HepG2 (cell line): ENCODE data around the gene SLC5A10. TPM values are rescaled to one million over a fixed set of nuclear protein-coding genes. Genes with fewer than 3 reads are reported as not detected.
"Not testable (repeated sequence)": the region's sequence is repeated elsewhere in the genome, so short reads cannot be mapped to it uniquely, and the experiment has no call there.

Experiments
- ATAC-seq: fragments of 200-7000 bp; cut with Tn5 transposase; 3 replicates; pipeline ENCODE4 v1.9.1; 2020; ENCODE audit warnings: mild to moderate bottlenecking, moderate library complexity
- BruUV-seq: library from RNA; stranded (reverse); fragments of 400-500 nt; replicated peaks from 2 replicates; lab custom pipeline; 2021; lab: Mats Ljungman, UMichigan
- CTCF ChIA-PET: fragments of 300-600 bp; formaldehyde crosslinking; extraction: SDS; loops from one replicate; lab custom pipeline; 2021; ENCODE audit warnings: low total read pairs, inconsistent platforms, low intra/inter-chr PET ratio; lab: Yijun Ruan, JAX
- POLR2A ChIA-PET: fragments of 350-600 bp; sonication (Branson Sonifier 250); formaldehyde crosslinking; loops from one replicate; lab custom pipeline; 2020; ENCODE audit warnings: antibody characterized with exemption, inconsistent platforms; lab: Yijun Ruan, JAX
- DNase-seq: peaks from one replicate; pipeline ENCODE4 v3.0.0-alpha.2; 2015; ENCODE audit warnings: low spot score
- FAIRE-seq: peaks from 3 replicates; lab custom pipeline; 2011; peaks lifted over from hg19 to GRCh38; lab: Jason Lieb, UNC
- H2AFZ ChIP-seq: one replicate; pipeline ENCODE4 v1.6.1; 2011; ENCODE audit warnings: low read length, inconsistent platforms
- H3K27ac ChIP-seq: fragments of 300-600 bp; 3 replicates; pipeline ENCODE4 v1.8.0; 2011; ENCODE audit warnings: mixed run types, mild to moderate bottlenecking, mixed read lengths, low read length, inconsistent platforms; ENCODE audit not compliant: insufficient read depth; ENCODE audit errors: extremely low read length
- H3K27me3 ChIP-seq, 2 experiments: fragments of 200-600 bp in 1 of 2; 2 replicates in 1 of 2; 3 replicates in 1 of 2; pipeline versions ENCODE4 v1.6.0 to v1.8.0; 2011; ENCODE audit warnings: low read length in 2 of 2, mild to moderate bottlenecking in 2 of 2, moderate library complexity in 2 of 2, inconsistent platforms in 1 of 2; ENCODE audit not compliant: insufficient read depth in 2 of 2, control insufficient read depth in 1 of 2
- H3K36me3 ChIP-seq, 2 experiments: fragments of 200-600 bp in 1 of 2; replicated peaks in 1 of 2; 2 replicates in 1 of 2; 3 replicates in 1 of 2; pipeline versions ENCODE4 v1.5.1 to v1.8.0; 2011; ENCODE audit warnings: low read length in 2 of 2, inconsistent platforms in 1 of 2; ENCODE audit not compliant: insufficient read depth in 2 of 2, control insufficient read depth in 1 of 2
- H3K4me1 ChIP-seq: 2 replicates; pipeline ENCODE4 v1.5.1; 2012; ENCODE audit warnings: low read length, inconsistent platforms; ENCODE audit not compliant: insufficient read depth
- H3K4me2 ChIP-seq: 2 replicates; pipeline ENCODE4 v1.6.0; 2011; ENCODE audit warnings: low read depth, low read length, inconsistent platforms
- H3K4me3 ChIP-seq, 3 experiments: fragments of 200-600 bp in 1 of 3; sonication (generic), shearing (Covaris generic) in 1 of 3; replicated peaks in 1 of 3; 2 replicates each; pipeline ENCODE4 v1.5.1; 2011 to 2016; ENCODE audit warnings: low read length in 3 of 3, inconsistent platforms in 2 of 3, low read depth in 2 of 3, mild to moderate bottlenecking in 2 of 3, control low read depth in 1 of 3, mixed read lengths in 1 of 3; ENCODE audit not compliant: insufficient read depth in 1 of 3
- H3K79me2 ChIP-seq: one replicate; pipeline ENCODE4 v1.6.1; 2011; ENCODE audit warnings: low read length, inconsistent platforms; ENCODE audit not compliant: insufficient read depth
- H3K9ac ChIP-seq: 2 replicates; pipeline ENCODE4 v1.6.0; 2011; ENCODE audit warnings: mild to moderate bottlenecking, low read depth, low read length, inconsistent platforms; ENCODE audit not compliant: insufficient read depth
- H3K9me3 ChIP-seq: 2 replicates; pipeline ENCODE4 v1.5.1; 2012; ENCODE audit warnings: mild to moderate bottlenecking, low read length
- H4K20me1 ChIP-seq: 2 replicates; pipeline ENCODE4 v1.6.0; 2011; ENCODE audit warnings: inconsistent platforms, mild to moderate bottlenecking, low read length, moderate library complexity; ENCODE audit not compliant: insufficient read depth
- WGBS: methylation state at CpG from one replicate; pipeline ENCODE4 v1.1.6; 2017; ENCODE audit warnings: low lambda C conversion rate; 5-methylcytosine and 5-hydroxymethylcytosine counted together
- in situ Hi-C: cut with HindIII; loops from 2 replicates; pipeline ENCODE4 v1.10.0; 2017; ENCODE audit warnings: low pct_unique_long_range_greater_than_20kb; ENCODE audit not compliant: extremely low pct_ligation_motif_present
- intact Hi-C: fragments of 100-400 bp; cut with micrococcal nuclease; formaldehyde crosslinking; loops from one replicate; pipeline ENCODE4 v1.10.0; 2022; ENCODE audit not compliant: unreplicated experiment
- polyA plus RNA-seq, 8 experiments: library from polyadenylated mRNA; depleted of rRNA in 3 of 8; stranded (reverse) in 7 of 8; unstranded in 1 of 8; fragments of >200 nt; fragmentation: Illumina TruSeq in 4 of 8; extraction: Trizol in 4 of 8; gene quantifications; 2 replicates each; pipeline versions ENCODE4 v1.2.1 to v1.2.3, GENCODE V29; 2011 to 2016; ENCODE audit warnings: low read depth in 4 of 8, missing spikeins in 1 of 8, mixed read lengths in 1 of 8; ENCODE audit not compliant: insufficient read depth in 1 of 8
- total RNA-seq, 5 experiments: library from RNA; depleted of rRNA; stranded (reverse); fragments of >200 nt; fragmentation: Illumina TruSeq; extraction: Trizol; gene quantifications; 2 replicates each; pipeline ENCODE4 v1.2.3, GENCODE V29; 2016; ENCODE audit warnings: low read depth in 1 of 5

The SLC5A10 gene
- total and polyA plus RNA-seq, 2 of the 13 experiments (the other 11 are each of a cell fraction or from before 2014, with no cell fraction given), result 0.05 TPM; not detected in 1

DNA sequence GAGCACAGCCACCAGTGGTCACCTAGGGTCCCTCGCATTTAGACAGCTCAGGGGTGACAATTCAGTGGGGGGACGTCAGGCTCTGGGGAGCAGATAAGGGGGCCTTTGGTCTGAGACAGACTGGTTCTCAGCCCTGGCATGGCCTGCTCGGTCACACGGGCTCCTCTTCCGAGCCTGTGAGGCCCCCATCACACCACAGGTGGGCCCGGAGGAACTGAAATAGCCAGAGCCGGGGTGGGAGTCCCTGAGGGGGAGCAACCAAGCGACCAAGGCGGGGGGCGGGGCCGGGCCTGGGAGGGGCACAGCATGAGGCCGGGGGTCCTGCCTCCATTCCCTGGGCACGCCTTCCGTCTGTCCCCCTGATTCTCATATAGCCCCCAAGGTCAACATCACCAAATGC lies 90.4 kb downstream of the SLC5A10 start:
- intact Hi-C loops, H3K36me3 ChIP-seq, H3K9me3 ChIP-seq, H3K79me2 ChIP-seq, POLR2A ChIA-PET, CTCF ChIA-PET, DNase-seq, H3K27ac ChIP-seq, H3K4me2 ChIP-seq, H2AFZ ChIP-seq, FAIRE-seq, H4K20me1 ChIP-seq, BruUV-seq, H3K4me1 ChIP-seq, H3K9ac ChIP-seq, in situ Hi-C loops, H3K4me3 ChIP-seq, ATAC-seq, H3K27me3 ChIP-seq: not testable (repeated sequence)
- no CpG with 5 or more reads among the region's 14 CpGs for WGBS

DNA sequence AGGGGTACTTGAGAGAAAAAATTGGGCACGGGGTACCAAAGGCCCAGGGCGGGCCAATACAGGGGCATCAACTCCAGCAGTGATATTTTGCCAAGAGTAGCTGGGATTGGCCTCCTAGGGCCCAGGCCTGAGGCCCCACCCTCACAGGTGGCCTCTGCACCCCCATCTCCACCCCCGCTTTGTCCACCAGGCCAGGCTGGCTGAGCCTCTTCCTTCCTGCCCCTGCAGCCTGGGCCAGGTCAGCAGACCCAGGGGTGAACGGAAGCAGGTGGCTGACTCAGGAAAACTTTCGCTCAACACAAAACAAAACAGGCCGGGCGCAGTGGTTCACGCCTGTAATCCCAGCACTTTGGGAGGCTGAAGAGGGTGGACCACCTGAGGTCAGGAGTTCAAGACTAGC lies 91.1 kb downstream of the SLC5A10 start:
- H3K9ac ChIP-seq, in situ Hi-C loops, H3K27me3 ChIP-seq, H3K36me3 ChIP-seq, H3K9me3 ChIP-seq, H3K4me1 ChIP-seq, H3K27ac ChIP-seq, H4K20me1 ChIP-seq, H3K4me3 ChIP-seq, H3K79me2 ChIP-seq, ATAC-seq, CTCF ChIA-PET, intact Hi-C loops, H2AFZ ChIP-seq, BruUV-seq, DNase-seq, FAIRE-seq, H3K4me2 ChIP-seq, POLR2A ChIA-PET: not testable (repeated sequence)
- no CpG with 5 or more reads among the region's 8 CpGs for WGBS

DNA sequence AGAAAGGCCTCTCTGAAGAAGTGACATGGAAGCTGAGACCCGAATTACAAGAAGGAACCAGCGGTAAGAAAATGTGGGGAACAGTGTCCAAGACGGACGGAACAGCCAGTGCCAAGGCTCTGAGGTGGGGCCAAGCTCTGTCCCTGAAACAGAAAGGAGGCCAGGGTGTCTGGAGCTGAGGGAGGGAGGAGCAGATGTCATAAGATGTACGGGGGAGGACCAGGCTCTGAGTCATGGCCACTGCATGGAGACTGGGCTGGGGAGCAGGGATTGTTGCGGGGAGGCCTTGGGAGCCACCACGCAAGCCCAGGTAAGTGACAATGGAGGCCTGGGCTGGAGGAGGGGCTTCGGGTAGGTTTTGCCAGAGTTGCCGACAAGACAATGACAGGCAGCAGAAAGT lies 92.7 kb downstream of the SLC5A10 start:
- H3K4me2 ChIP-seq, H3K4me1 ChIP-seq, H3K36me3 ChIP-seq, H3K27me3 ChIP-seq, H3K4me3 ChIP-seq, POLR2A ChIA-PET, BruUV-seq, H4K20me1 ChIP-seq, CTCF ChIA-PET, H3K9ac ChIP-seq, intact Hi-C loops, in situ Hi-C loops, H3K27ac ChIP-seq, ATAC-seq, DNase-seq, H3K9me3 ChIP-seq, H3K79me2 ChIP-seq, H2AFZ ChIP-seq, FAIRE-seq: not testable (repeated sequence)
- WGBS, result no CpG with 5 or more reads among the region's 9 CpGs

DNA sequence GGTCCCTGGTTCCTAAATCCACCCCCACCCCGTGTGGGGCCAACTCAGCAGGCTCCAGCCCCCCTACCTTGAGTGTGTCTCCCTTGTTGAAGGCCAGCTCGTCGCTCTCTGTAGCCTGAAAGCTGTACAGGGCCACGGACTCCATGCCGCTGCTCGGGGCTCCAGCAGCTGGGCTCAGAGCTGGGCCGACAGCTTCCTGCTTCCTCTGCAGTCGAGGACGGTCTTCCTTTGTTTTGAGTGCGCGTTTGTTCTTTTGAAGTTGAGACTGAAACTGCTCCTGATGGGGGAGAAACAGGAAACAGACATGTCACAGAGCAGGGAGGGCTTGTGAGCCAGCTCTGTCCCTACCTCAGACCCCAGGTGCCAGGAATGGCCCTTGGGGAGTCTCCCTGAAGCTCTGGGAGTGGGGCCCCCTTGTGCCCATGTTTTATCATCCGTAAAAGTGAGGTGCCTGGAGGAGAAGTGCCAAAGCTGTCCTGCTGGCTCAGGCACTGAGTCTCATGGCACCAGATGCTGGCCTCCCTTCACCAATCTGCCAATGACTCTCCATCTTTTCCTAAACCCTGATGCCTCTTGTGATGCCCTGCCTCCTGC lies 94.9 kb downstream of the SLC5A10 start, which contains the start of gene GRAP:
TSS of gene GRAP (minus strand) at position 176 of the 594 bp plus-strand sequence. CDS start at position 145, 31 bp downstream.
- H3K27me3 ChIP-seq, H3K4me2 ChIP-seq, H3K79me2 ChIP-seq, in situ Hi-C loops, intact Hi-C loops, H3K9ac ChIP-seq, CTCF ChIA-PET, H3K27ac ChIP-seq, DNase-seq, H3K36me3 ChIP-seq, H3K9me3 ChIP-seq, H2AFZ ChIP-seq, H3K4me3 ChIP-seq, POLR2A ChIA-PET, H4K20me1 ChIP-seq, H3K4me1 ChIP-seq, BruUV-seq: not testable (repeated sequence)
- FAIRE-seq (peak; percentile 70), ATAC-seq (peak; percentile 80)
- WGBS, result no CpG with 5 or more reads among the region's 12 CpGs
